Activated T-helper 9 cell treated with anti-CD3 and anti-CD28 coated beads, Interleukin-2, amount 50 U/mL, for 16 hours (primary cell): Measurements from ENCODE around the gene ENAH.

ENCODE experiments used
- DNase-seq: peaks from one replicate; pipeline ENCODE4 v3.0.0-alpha.2; 2020; ENCODE audit warnings: low read depth

Gene ENAH

DNA sequence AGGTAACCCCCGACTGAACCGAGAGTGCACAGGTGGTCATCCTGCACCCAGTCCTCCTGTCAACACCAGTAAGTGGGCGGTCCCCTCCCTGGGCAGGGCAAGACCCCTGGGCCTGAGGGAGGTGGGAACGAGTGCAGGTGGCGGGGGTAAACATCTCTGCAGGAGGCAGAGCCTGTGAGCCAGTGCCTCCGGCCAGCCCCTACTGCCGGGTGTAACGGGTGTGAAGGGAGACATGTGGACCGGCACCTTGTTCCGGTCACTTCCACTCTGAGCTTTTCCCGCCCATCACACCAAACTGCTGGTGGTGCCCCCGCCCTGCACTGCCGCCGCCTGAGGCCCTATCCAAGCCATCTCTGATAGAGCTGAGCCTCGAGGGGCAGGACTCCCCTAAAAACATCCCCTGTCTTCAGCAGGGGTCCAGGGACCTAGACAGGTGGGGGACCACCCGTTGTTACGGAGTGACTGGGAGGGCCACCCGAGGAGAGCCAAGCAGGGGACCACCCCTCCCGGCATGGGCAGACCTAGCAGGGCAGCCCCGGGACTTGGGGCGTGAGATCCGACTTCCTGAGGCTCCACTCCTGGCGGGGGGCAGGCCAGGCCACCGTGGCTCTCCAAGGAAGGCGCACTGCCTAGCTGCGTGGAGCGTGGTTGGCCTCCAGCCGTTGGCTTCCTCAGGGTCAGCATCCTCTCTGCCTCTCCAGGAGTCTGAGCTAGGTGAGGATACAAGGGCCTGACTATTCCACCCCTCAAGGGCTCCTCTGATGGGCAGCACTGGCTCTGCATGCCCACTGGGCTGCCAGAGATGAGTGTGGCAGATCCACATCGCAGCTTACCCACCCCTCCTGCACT, 181.2 kb downstream of the ENAH start:
- no peak for DNase-seq

DNA sequence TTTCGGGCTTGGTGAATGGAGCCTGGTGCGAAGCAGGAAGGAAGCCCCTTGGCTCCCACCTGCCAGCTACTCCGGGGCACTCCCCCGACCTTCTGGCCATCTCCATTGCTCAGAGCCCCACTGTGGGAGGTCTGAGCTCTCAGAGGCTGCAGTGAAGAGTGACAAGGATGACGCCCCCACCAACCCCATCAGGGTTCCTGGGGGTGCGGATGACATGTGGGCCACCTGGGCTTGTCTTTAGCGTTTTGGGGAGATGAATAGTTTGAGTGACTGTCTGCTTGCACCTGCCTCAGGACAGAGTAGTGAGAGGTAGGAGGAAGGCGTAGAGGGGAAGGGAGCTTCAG, 181.8 kb downstream of the ENAH start:
- no peak for DNase-seq

DNA sequence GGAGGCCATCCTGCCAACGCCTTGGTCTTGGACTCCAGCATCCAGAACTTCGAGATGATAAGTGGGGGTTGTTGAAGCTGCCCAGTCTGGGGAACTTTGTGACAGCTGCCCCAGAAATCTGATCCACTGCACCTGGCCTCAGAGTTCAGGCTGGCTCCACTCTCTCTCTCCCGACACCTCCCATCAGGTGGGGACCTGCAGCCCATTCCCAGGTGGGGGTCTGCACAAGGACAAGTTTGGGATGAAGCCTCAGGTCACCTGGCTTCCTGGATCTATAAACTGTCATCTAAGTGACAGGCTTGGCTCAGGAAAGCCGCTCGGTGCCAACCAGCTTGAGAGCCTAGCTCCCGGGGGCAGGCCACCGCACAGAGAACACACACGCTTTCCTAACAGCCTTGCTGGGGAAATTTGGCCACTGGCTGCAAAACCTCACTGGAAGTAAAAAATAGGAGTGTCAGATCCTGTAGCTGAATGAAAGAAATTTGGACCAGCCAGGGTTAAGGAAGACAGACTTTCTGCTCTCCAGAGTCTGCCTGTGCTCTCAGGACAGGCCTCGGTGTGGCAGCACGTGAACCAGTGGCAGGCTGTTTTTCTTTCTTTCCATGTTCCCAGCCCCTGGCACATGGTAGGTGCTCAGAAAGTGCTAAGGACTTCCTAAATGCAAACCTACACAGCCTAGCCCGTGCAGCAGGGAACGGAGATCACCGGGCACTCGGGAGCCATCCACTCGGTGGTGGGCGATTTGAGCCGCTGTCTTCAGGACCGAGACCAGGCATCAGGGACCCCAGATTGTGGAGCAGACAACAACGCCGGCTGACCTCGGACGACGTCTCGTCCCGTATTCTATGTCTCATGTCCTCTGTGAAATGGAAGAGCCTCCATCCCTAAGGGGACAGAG, 182.5 kb downstream of the ENAH start:
- no peak for DNase-seq

DNA sequence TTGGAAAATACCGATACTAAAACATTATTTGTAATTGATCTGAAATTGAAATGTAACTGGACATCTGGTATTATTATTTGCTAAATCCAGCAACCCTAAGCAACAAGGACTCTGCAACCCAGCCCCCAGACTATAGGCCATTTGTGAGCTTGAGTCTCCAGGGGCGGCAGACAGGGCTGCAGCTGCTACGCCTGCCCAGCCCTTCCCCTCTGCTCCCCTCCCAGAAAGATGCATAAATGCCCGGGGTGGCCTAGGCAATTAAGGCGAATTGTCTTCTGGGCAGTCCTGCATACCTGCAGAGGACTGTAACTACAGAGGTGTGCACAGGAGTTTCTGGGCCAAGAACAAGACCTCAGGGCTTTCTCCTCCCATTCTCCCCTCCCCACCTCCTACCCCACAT, 183.9 kb downstream of the ENAH start:
- no peak for DNase-seq

DNA sequence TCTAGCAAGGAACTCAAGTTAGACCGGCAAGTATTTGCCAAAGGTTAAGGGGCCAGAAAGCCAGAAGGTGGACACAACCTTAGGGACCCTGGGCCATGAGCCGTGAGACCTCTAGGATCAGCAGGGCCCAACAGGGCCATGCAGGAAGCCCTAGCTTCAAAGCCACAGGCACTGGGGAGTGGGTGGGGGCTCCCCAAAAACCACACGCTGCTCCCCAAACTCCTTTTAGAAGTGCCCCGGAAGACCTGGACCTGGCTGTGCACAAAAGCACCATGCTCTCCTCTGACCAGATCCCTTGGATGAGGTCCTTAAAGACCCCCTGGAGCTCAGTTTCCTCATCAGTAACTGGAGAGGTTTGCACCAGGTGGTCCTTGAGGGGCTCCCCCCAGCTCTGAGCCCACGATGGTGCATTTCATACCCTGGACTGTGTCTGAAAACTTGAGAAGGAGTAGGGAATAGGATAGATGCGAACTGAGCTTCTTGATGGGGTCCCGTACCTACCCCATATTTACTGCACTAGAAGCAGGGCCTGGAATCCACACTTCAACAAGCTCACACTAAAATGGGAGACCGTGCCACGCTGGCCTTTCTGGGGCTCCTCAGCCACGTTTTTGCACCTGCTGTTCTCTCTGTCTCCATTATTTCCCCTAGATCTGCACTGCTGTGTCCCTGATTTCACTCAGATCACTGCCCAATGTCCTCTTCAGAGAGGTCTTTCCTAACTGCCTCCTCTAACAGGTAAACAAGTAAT, 184.5 kb downstream of the ENAH start:
- no peak for DNase-seq

DNA sequence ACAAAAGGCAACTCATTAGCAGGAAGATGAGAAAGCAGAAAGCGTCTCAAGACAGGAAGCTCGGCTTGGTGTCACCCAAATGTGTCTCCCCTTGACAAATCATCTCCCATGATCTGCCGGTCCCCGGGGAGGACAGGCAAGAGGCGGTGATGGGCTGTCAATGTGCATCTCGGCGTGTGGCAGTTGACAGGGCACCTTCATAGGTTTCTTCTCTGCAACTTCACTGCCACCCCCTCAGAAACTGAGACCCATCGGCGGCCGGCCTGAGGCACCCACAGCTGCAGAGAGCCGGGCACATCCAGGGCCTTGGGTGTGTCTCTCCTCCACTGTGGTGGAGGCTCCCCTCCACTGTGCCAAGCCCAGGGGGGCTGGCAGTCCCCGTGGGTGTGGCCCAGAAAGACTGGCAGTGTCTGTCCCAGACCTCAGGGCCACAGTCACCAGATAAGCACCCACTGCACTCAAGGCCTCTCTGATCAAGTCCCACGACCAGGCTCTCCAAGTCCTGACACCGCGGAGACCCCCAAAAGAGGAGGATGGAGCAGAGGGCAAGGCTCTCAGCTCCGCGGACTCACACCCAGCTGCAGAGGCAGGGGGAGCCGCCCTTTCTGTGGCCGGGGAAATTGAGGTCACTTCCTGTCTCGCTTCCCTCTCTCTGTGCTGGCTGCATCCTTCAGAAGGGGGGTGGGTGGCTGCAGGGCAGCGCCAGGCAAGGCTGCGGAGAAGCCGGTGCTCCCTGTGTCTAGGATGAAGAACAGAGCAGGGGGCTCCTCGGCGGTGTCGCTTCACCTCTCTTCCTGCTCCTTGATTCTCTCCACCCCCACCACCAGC, 185.5 kb downstream of the ENAH start:
- DNase-seq = peak; percentile 66

DNA sequence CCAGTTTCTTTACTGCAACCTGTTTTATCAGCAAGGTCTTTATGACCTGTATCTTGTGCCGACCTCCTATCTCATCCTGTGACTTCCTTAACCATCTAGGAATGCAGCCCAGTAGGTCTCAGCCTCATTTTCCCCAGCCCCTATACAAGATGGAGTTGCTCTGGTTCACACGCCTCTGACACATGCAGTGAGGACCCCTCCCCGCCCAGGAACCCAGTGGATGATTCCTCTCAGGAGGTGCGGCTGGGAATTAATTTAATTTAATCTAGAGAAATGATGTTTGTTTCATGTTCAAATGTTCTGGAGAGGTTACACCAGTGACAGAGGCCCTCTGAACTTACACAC, 186.1 kb downstream of the ENAH start:
- DNase-seq = no peak

DNA sequence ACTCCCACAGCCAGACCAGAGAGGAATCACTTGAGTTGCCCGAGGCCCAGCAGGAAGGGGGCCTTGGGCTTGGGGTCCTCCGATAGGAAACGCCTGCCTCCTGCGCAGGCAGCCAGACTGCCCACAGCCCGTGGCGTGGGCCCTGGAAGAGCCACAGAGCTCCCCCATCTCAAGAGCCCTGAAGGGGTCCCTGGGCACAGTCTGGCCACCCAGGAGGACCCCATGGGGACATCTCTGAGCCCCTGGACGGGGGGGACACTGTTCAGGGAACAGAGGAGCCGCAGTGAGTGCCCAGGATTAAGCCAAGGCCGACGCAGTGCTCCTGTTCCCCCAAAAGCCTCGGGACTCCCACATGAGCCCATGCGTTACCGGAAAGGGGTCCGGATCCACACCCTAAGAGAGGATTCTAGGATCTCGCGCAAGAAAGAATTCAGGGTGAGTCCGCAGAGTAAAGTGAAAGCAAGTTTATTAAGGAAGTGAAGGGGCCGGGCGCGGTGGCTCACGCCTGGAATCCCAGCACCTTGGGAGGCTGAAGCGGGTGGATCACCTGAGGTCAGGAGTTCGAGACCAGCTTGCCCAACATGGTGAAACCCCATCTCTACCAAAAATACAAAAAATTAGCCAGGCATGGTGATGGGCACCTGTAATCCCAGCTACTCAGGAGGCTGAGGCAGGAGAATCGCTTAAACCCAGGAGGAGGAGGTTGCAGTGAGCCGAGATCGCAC, 187.0 kb downstream of the ENAH start:
- no peak for DNase-seq

DNA sequence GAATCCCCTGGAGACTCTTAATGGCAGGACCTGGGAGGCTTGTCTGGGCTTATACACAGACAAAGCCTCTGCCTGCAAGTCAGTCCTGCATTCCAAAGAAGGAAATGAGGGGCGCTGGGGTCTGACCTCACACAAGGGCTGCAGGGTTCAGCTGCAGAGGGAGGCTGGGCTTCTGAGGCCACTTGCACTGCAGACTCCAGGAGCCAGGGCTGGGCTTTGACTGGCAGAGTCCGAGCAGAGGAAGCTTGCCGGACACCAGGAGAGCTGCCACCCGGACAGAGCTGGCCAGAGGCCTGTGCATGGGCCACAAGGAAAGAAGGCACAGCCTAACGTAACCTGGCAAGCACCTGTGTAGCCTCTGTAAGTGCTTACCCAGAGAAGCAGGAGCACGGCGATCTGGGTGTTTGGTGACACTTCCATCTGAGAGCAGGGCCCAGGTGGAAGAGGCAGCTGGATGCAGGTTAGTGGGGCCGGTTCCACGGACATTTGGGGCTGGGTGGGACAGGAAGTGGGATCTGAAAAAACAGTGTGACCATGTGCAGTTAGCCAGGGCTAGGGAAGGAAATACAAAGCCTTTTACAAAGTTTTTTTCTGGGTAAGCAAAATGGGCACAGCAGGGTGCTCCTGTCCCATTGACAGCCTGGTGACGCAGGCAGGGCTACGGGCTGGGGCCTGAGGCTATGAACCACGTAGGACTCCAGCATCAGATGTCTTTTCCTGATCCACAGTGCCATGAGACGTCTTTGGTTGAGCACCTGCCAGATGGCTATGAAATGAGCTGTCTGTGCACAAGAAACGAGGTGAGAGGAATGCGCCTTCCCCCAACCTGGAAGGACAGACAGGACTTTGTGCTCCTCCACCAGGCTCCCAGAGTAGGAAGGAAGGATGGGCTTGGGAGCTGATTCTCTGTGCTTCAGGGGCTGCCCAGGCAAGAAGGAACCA, 187.8 kb downstream of the ENAH start:
- DNase-seq = no peak

DNA sequence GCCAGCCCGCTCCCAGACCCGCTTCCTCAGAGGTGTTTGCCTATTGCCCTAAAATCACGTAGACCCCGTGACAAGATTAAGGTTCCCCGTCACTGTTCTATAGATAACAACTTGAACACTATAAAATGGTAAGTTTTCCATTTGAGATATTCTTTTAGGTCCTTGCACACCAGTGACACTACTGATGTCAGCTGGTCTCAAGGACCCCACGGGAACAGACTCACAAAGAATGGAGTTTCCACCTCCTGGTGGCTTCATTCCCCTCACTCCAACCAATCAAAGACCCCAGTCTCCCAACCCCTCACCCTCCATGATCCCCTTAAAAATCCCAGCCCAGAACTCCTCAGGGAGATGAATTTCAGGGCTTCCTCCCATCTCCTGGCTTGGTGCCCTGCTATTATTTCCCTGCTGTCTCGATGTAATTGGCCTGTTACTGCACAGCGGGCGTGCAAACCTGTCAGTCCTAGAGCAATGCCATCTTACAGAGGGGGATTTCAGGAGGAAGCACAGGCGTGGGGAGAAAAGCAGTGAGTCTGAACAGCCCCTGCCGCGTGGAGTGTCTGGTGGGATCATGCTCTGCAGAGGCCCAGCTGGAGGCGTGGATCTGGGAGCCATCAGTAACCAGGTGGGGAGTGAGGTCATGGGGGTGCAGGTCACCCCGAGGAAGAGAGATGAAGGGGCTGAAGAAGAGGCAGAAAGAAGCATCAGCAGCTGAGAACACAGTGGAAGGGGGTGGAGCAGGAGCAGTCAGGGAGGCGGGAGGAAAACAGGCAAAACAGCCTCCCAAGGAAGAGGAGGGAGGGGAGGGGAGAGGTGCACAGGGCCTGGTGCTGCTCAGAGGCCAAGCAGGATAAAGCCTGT, 190.0 kb downstream of the ENAH start:
- no peak for DNase-seq

DNA sequence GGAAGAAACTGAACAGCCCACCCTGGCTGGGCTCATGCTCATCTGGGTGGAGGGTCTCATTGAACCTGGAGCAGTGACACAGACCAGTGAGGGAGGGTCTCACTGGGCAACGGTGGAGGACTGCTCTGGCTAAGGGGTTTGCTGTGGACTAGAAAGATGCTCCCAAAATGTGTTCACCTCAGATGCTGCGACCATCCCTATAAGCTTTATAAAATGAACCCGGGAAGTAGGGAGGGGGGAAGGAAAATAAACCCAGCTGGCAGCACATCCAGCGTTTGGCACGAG, 190.6 kb downstream of the ENAH start:
- DNase-seq = no peak

DNA sequence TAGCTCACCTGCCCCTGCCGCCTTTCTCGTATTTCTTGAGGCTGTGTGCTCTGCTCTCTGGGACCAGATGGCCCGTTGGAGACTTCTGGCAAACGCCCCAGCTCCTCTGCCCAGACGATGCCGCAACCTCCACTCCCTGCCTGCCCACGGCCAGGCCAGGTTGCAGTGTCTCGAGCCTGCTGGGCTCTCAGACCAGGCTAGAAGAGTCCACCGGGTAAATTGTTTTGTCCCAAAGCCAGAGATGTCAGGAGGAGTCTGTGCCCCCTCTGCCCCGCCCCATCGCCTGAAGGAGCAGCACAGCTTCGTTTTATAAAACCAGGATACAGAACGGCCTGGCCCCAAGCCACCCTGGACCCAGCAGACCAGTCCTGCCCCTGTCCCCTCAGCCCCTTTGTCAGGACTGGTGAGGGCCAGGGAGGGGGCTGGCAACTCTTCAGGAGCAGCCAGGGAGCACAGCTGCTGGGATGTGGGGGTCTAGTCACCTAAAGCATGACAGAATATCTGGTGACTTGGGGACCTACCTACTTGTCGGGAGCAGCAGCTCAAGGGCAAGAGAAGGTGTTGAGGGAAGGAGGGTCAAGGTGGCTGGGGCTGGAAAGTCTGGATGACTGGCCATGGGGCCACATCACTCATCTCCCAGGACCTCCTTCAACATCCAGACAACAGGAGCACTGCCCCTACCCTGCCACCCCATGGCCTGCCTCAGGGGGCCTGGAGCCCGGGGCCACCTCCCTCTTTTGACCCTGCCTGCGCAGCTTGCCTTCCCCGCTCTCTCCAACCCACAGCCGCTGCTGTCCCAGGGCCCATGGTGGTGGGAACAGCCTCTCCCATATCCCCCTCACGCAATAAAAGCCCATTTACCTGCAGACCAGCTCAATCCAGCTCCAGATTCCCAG, 191.1 kb downstream of the ENAH start:
- DNase-seq = no peak

DNA sequence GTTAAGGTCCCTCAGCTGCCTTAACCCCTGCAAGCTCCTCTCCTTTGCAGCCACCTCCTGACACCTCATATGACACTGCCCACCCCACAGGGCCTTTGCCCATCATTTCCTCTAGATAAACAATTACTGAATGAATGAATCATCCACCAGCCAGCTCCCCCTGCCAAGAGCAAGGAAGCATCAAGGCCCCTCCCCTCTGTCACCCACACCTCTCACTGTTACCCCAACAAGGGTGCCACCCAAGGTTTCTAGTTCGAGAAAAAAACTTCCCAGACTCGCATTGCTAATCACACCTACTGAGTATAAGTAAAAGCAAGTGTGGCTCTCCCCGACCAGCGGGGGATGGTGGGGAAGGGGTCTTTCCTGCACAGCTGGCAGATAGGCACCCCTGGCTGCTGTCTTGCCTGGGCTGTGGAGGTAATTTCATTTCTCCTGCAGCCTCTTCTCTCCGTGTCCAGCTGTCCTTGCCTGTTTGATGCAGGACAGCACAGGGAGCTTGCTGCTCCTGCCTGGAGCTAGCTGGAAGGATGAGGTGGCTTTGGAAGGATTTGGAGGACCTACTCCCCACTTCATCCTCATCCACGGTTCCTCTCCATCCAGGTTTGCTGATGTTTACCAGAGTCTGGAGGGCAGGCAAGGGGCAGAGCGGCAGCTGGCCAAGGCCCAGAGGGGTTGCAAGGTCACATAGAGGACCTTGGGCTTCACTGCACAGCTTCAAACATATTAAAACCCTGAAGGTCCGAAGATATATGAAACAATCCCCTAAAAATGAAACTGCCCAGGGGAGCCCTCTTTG, 192.0 kb downstream of the ENAH start:
- DNase-seq = peak; percentile 16

DNA sequence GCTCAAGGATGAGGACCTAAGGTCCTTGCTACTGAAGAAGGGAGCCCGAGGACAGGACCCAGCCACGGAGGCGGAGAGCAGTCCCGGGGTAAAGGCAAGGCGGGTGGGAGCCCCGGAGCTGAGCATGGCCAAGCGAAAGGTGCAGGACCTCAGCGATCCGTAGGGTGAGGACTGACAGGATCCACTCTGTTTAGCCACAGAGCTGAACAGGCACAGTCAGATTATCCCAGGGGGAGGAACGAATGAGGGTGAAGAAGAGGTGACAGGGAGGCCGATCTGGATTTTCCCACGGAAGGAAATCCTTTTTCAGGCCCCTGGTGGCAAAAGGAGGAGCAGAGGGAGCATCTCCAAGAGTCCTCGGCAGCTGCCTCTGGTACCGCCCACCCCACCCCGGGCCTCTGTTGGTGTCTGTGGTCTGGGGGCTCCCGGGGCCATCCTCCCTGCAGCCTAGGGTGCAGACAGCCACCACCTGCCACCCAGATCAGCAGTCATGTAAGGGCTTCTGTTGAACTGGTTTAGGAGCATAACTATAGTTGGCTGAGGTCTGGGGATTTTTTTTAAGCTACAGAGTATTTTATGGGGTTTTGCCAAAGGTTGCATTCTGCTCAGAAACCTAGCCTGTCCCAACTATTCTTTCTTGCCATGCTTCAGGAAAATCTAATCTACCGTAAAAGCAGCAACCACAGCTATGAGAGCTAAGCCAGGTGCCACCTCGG, 192.7 kb downstream of the ENAH start:
- DNase-seq = no peak

DNA sequence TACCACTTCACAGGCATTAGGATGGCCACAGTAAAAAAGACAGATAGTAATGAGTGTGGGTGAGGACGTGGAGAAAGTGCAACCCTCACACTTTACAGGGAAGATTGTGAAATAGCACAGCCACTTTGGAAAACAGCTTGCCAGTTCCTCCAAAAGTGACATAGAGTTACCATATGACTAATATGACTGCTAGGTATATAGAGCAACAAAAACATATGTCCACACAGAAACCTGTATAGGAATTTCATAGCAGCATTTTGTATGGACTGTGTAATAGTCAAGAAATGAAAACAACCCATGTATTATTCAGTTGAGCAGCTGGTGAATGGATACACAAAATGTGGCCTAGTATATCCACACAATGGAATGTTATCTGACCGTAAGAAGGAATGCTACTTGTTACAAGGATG, 194.7 kb downstream of the ENAH start:
- no peak for DNase-seq

DNA sequence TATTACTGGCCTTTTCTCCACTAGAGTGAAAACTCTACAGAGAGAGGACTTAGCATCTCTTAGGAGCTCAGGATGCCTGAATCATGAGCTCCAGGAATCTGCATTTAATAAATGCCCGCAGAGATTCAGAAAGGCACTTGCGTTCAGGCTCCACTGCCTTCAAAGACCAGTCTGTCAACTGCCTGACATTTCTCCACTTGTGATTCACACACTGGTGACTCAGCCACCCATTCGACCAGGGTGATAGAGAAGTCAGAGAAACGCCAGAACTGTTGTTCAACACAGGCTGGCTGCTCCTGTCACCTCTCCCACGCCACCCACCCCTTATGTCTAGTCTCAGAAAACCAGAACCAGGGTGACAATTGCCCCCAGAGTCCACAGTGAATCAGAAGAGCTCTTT, 198.2 kb downstream of the ENAH start:
- DNase-seq = peak; percentile 74
